Mesothelial cell of epicardium (in vitro differentiated cells): ENCODE measurements around the gene ATP6V1C2. TPM values are rescaled to one million over a fixed set of nuclear protein-coding genes. Genes with fewer than 3 reads are reported as not detected.

Experiments
- DNase-seq, 2 experiments: peaks; one replicate each; pipeline ENCODE4 v3.0.0; 2021; ENCODE audit warnings: low spot score in 2 of 2; ENCODE audit not compliant: unreplicated experiment in 2 of 2
- H3K27ac Mint-ChIP-seq: 2 replicates; pipeline ENCODE4 v1.8.0; 2021; ENCODE audit warnings: mixed read lengths
- H3K27me3 Mint-ChIP-seq: 2 replicates; pipeline ENCODE4 v1.8.0; 2021; ENCODE audit warnings: low read depth, mixed read lengths
- H3K36me3 Mint-ChIP-seq: 2 replicates; pipeline ENCODE4 v1.8.0; 2021; ENCODE audit warnings: mixed read lengths
- H3K4me1 Mint-ChIP-seq: 2 replicates; pipeline ENCODE4 v1.8.0; 2021; ENCODE audit warnings: mixed read lengths
- H3K4me3 Mint-ChIP-seq: 2 replicates; pipeline ENCODE4 v1.8.0; 2021; ENCODE audit warnings: mild to moderate bottlenecking, moderate library complexity, mixed read lengths
- H3K9me3 Mint-ChIP-seq: 2 replicates; pipeline ENCODE4 v1.8.0; 2021; ENCODE audit warnings: mixed read lengths
- CTCF ChIP-seq: fragments of 200-600 bp; sonication (generic); IDR thresholded peaks from one replicate; pipeline ENCODE4 v1.5.0; 2021; ENCODE audit warnings: antibody characterized with exemption; ENCODE audit not compliant: unreplicated experiment
- total RNA-seq: library from RNA; stranded (reverse); gene quantifications from 3 replicates; pipeline ENCODE4 v1.2.1, GENCODE V29; 2021

The ATP6V1C2 gene
- total RNA-seq, 1 donor from 2014 or later = 0.09 TPM

- no peaks in the 10 kb centered on the region for H3K27me3 Mint-ChIP-seq
- TF ChIP-seq CTCF = no peak
- no peaks in the 10 kb centered on the region for H3K4me1 Mint-ChIP-seq
- peaks cover 61% of the 10 kb centered on the region for H3K36me3 Mint-ChIP-seq
- H3K4me3 Mint-ChIP-seq = no peak overlapping the region
- no peaks in the 10 kb centered on the region for H3K9me3 Mint-ChIP-seq
- no peak overlapping the region for H3K27ac Mint-ChIP-seq
- no peak for DNase-seq
Measured at GRCh38 chr2:10783421-10783820, 62.0 kb downstream of the ATP6V1C2 start.

GRCh38 chr2:10784719-10785118 is 63.3 kb downstream of the ATP6V1C2 start:
- H3K27me3 Mint-ChIP-seq = no peaks in the 10 kb centered on the region
- no peak for TF ChIP-seq CTCF
- H3K36me3 Mint-ChIP-seq = peaks cover 73% of the 10 kb centered on the region
- no peak for DNase-seq
- no peak overlapping the region for H3K27ac Mint-ChIP-seq
- H3K9me3 Mint-ChIP-seq = no peaks in the 10 kb centered on the region
- no peaks in the 10 kb centered on the region for H3K4me1 Mint-ChIP-seq
- H3K4me3 Mint-ChIP-seq = no peak overlapping the region

GRCh38 chr2:10785260-10785659 is 63.8 kb downstream of the ATP6V1C2 start:
- no peaks in the 10 kb centered on the region for H3K4me1 Mint-ChIP-seq
- DNase-seq = no peak
- H3K36me3 Mint-ChIP-seq = peaks cover 70% of the 10 kb centered on the region
- H3K27me3 Mint-ChIP-seq = no peaks in the 10 kb centered on the region
- no peak overlapping the region for H3K27ac Mint-ChIP-seq
- no peak for TF ChIP-seq CTCF
- no peak overlapping the region for H3K4me3 Mint-ChIP-seq
- H3K9me3 Mint-ChIP-seq = no peaks in the 10 kb centered on the region

GRCh38 chr2:10786240-10786982 is 65.0 kb downstream of the ATP6V1C2 start:
- peaks cover 74% of the 10 kb centered on the region for H3K36me3 Mint-ChIP-seq
- no peak for DNase-seq
- H3K4me3 Mint-ChIP-seq = no peak overlapping the region
- TF ChIP-seq CTCF = no peak
- H3K27ac Mint-ChIP-seq = no peak overlapping the region
- H3K27me3 Mint-ChIP-seq = no peaks in the 10 kb centered on the region
- no peaks in the 10 kb centered on the region for H3K9me3 Mint-ChIP-seq
- no peaks in the 10 kb centered on the region for H3K4me1 Mint-ChIP-seq

GRCh38 chr2:10787176-10787968 is 65.9 kb downstream of the ATP6V1C2 start:
- Mint-ChIP-seq H3K36me3 (peaks cover 79% of the 10 kb centered on the region), H3K27me3 (no peaks in the 10 kb centered on the region), H3K4me3 (no peak overlapping the region), H3K9me3 (no peaks in the 10 kb centered on the region), H3K4me1 (peaks cover under 1% of the 10 kb centered on the region), H3K27ac (no peak overlapping the region)
- DNase-seq = no peak
- no peak for TF ChIP-seq CTCF
